GM21526 (cell line): ENCODE results near the gene NOVA2.

ENCODE experiments used
- ATAC-seq: cut with Tn5 transposase; IDR thresholded peaks from one replicate; pipeline ENCODE4 v1.9.1; 2021; ENCODE audit warnings: moderate library complexity; ENCODE audit not compliant: unreplicated experiment, low FRiP score

The NOVA2 gene

GRCh38 chr19:45967246-45967645, 6.4 kb downstream of the NOVA2 start:
- ATAC-seq: no peak

- no peak for ATAC-seq
Observed at GRCh38 chr19:45962021-45962420, 11.6 kb downstream of the NOVA2 start.

GRCh38 chr19:45960595-45961235, 12.9 kb downstream of the NOVA2 start:
- ATAC-seq: no peak

GRCh38 chr19:45959517-45960025, 14.1 kb downstream of the NOVA2 start:
- ATAC-seq: no peak

GRCh38 chr19:45958769-45959516, 14.7 kb downstream of the NOVA2 start:
- no peak for ATAC-seq

- ATAC-seq: no peak
Observed at GRCh38 chr19:45958320-45958719, 15.3 kb downstream of the NOVA2 start.

GRCh38 chr19:45955905-45956608, 17.6 kb downstream of the NOVA2 start:
- ATAC-seq: no peak

- ATAC-seq: no peak
Observed at GRCh38 chr19:45954156-45954555, 19.5 kb downstream of the NOVA2 start.

GRCh38 chr19:45953676-45954075, 20.0 kb downstream of the NOVA2 start:
- no peak for ATAC-seq

GRCh38 chr19:45952686-45953505, 20.8 kb downstream of the NOVA2 start:
- ATAC-seq: no peak

- no peak for ATAC-seq
Observed at GRCh38 chr19:45952341-45952685, 21.4 kb downstream of the NOVA2 start.

GRCh38 chr19:45947926-45948325, 25.7 kb downstream of the NOVA2 start:
- no peak for ATAC-seq

- no peak for ATAC-seq
Observed at GRCh38 chr19:45940515-45940805, 33.2 kb downstream of the NOVA2 start.

- no peak for ATAC-seq
Observed at GRCh38 chr19:45939792-45940514, 33.7 kb downstream of the NOVA2 start.

- no peak for ATAC-seq
Observed at GRCh38 chr19:45938733-45939319, 34.8 kb downstream of the NOVA2 start.

- ATAC-seq: no peak
Observed at GRCh38 chr19:45935267-45935666, 38.4 kb downstream of the NOVA2 start.

GRCh38 chr19:45934551-45935230, 39.0 kb downstream of the NOVA2 start:
- ATAC-seq: no peak

- no peak for ATAC-seq
Observed at GRCh38 chr19:45933759-45934158, 39.9 kb downstream of the NOVA2 start.

- ATAC-seq: no peak
Observed at GRCh38 chr19:45931055-45931454, 42.6 kb downstream of the NOVA2 start.
